ENCODE data around the gene MTM1. TPM values are rescaled to one million over a fixed set of nuclear protein-coding genes. Genes with fewer than 3 reads are reported as not detected.

MTM1 gene
- total and polyA plus RNA-seq, 2 experiments from 2014 or later: 3.2 to 8.7 TPM

DNA sequence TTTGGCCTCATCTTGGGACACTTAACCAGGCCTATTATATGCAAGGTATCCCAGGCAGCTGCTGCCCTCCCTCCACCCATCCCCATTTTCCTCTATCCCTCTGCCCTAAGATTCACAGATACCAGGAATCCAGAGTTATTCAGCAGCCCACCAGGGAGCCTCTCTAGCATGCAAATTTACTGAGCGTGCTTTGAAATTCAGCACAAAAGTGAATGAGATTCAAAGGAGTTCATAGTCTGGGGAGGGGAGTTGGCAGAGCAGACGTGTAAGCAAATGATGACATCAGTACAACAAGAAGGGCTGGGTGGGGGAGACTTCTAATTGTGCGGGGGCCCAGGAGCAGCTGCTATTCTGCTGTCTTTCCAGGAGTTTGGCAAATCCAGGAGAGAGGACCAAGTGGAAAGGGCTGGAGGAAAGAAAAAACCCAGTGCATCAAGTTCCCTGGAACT lies 1.7 kb upstream of the MTM1 start:
- DNase-seq (ENCODE audit: low spot score): peak; percentile 87
- no peaks in the 10 kb centered on the region for H3K36me3 Mint-ChIP-seq (ENCODE audit: low read depth)
- H3K4me3 Mint-ChIP-seq: peak overlapping the region; percentile 35
- Histone ChIP-seq H3K27me3 (ENCODE audit: insufficient read depth) (peaks cover 11% of the 10 kb centered on the region), H4K20me1 (replicated peaks; ENCODE audit: insufficient read depth) (no peaks in the 10 kb centered on the region), H3K9me2 (ENCODE audit: insufficient read depth) (no peaks in the 10 kb centered on the region), H3K4me3 (no peak overlapping the region), H3K4me1 (ENCODE audit: insufficient read depth) (peaks cover 20% of the 10 kb centered on the region), H3K36me3 (ENCODE audit: insufficient read depth) (no peaks in the 10 kb centered on the region), H3F3A (replicated peaks; ENCODE audit: low read depth) (no peaks in the 10 kb centered on the region), H3K79me2 (replicated peaks; ENCODE audit: insufficient read depth) (peaks cover 12% of the 10 kb centered on the region; the same call in 1 of the 2 replicates), H3K4me2 (no peak overlapping the region; the same call in 1 of the 2 replicates), H2AFZ (no peak overlapping the region), H3K27ac (ENCODE audit: low read depth) (peak overlapping the region; percentile 83)
- peak; percentile 68 for ATAC-seq
- peaks cover 45% of the 10 kb centered on the region for H3K4me1 Mint-ChIP-seq
- H3K9me3 Mint-ChIP-seq: no peaks in the 10 kb centered on the region
- TF ChIP-seq ZNF114 (CRISPR knock-in tag; IDR thresholded peaks at IDR 0.05): no peak
- peak; percentile 74; the same call in 1 of the 2 replicates for TF ChIP-seq NANOG (IDR thresholded peaks at IDR 0.05; ENCODE audit: borderline replicate concordance)
- TF ChIP-seq, protein P1, sequence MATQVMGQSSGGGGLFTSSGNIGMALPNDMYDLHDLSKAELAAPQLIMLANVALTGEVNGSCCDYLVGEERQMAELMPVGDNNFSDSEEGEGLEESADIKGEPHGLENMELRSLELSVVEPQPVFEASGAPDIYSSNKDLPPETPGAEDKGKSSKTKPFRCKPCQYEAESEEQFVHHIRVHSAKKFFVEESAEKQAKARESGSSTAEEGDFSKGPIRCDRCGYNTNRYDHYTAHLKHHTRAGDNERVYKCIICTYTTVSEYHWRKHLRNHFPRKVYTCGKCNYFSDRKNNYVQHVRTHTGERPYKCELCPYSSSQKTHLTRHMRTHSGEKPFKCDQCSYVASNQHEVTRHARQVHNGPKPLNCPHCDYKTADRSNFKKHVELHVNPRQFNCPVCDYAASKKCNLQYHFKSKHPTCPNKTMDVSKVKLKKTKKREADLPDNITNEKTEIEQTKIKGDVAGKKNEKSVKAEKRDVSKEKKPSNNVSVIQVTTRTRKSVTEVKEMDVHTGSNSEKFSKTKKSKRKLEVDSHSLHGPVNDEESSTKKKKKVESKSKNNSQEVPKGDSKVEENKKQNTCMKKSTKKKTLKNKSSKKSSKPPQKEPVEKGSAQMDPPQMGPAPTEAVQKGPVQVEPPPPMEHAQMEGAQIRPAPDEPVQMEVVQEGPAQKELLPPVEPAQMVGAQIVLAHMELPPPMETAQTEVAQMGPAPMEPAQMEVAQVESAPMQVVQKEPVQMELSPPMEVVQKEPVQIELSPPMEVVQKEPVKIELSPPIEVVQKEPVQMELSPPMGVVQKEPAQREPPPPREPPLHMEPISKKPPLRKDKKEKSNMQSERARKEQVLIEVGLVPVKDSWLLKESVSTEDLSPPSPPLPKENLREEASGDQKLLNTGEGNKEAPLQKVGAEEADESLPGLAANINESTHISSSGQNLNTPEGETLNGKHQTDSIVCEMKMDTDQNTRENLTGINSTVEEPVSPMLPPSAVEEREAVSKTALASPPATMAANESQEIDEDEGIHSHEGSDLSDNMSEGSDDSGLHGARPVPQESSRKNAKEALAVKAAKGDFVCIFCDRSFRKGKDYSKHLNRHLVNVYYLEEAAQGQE (IDR thresholded peaks at IDR 0.05; ENCODE audit: unreplicated experiment): no peak
- TF ChIP-seq CREB1 (CRISPR knock-in tag; IDR thresholded peaks at IDR 0.05; ENCODE audit: low read depth): peak; percentile 51; the same call in 1 of the 2 replicates
- peak overlapping the region; percentile 95 for H3K27ac Mint-ChIP-seq
- peaks cover 10% of the 10 kb centered on the region for H3K27me3 Mint-ChIP-seq (ENCODE audit: insufficient read depth, low read depth, poor library complexity)

DNA sequence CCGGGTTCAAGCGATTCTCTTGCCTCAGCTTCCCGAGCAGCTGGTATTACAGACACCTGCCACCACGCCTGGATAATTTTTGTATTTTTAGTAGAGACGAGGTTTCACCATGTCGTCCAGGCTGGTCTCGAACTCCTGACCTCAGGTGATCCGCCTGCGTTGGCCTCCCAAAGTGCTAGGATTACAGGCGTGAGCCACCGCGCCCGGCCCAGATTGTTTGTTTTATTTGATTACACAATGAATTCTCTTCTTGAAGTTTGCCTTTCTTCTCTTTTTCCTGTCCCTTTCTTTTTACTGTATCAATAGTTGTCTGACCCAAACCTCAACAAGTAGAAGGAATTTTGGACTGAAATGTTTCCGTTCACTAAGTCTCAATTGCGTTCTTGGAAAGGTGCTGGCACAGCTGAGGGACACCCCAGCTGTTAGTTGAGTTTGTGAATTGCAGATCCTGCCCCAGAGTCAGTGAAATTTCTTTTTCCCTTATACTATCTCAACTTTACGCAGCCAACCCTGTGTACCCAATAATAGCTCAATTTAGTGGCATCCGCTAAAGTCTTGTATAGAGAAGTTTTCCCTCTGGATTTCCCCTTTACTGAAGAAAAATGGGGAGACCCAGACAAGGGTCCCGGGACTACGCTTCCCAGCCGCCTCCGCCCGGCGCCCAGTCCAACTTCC lies 639 bp upstream of the MTM1 start:
- no peaks in the 10 kb centered on the region for H3K9me3 Mint-ChIP-seq
- Histone ChIP-seq H4K20me1 (replicated peaks; ENCODE audit: insufficient read depth) (no peaks in the 10 kb centered on the region), H3K79me2 (replicated peaks; ENCODE audit: insufficient read depth) (peaks cover 12% of the 10 kb centered on the region), H3K36me3 (ENCODE audit: insufficient read depth) (no peaks in the 10 kb centered on the region), H3K4me1 (ENCODE audit: insufficient read depth) (peaks cover 26% of the 10 kb centered on the region), H3K4me3 (no peak overlapping the region), H3K27me3 (ENCODE audit: insufficient read depth) (peaks cover 11% of the 10 kb centered on the region), H3K4me2 (no peak overlapping the region; the same call in 1 of the 2 replicates), H3K27ac (ENCODE audit: low read depth) (peak overlapping the region; percentile 83), H2AFZ (no peak overlapping the region), H3K9me2 (ENCODE audit: insufficient read depth) (no peaks in the 10 kb centered on the region), H3F3A (replicated peaks; ENCODE audit: low read depth) (no peaks in the 10 kb centered on the region)
- H3K27ac Mint-ChIP-seq: peak overlapping the region; percentile 89; the same call in 1 of the 2 replicates
- TF ChIP-seq CREB1 (CRISPR knock-in tag; IDR thresholded peaks at IDR 0.05; ENCODE audit: low read depth): no peak
- DNase-seq (ENCODE audit: low spot score) (no peak), ATAC-seq (no peak)
- H3K4me1 Mint-ChIP-seq: peaks cover 55% of the 10 kb centered on the region
- no peaks in the 10 kb centered on the region for H3K36me3 Mint-ChIP-seq (ENCODE audit: low read depth)
- peaks cover 10% of the 10 kb centered on the region for H3K27me3 Mint-ChIP-seq (ENCODE audit: insufficient read depth, low read depth, poor library complexity)
- peak overlapping the region; percentile 51 for H3K4me3 Mint-ChIP-seq

DNA sequence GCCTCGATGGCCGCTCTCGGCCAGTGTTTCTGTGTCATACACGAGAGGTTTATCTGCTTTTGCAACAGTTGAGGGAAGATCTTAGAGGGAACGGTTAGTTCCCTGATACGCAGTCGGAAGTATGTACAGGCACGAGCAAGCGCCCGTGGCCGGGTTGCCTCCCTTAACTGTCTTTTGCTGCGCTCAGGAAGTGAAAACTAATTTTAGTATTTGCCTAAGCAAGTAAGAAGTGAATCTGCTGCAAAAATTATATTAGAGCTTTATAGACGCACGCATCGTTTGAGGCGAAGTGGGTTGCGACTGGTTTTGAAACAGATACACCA lies 695 bp downstream of the MTM1 start:
- Histone ChIP-seq H3K36me3 (ENCODE audit: insufficient read depth) (no peaks in the 10 kb centered on the region), H3K79me2 (replicated peaks; ENCODE audit: insufficient read depth) (peaks cover 17% of the 10 kb centered on the region), H3K9me2 (ENCODE audit: insufficient read depth) (no peaks in the 10 kb centered on the region), H4K20me1 (replicated peaks; ENCODE audit: insufficient read depth) (no peaks in the 10 kb centered on the region), H3K4me2 (peak overlapping the region; percentile 81), H3K27me3 (ENCODE audit: insufficient read depth) (peaks cover 11% of the 10 kb centered on the region), H3K4me3 (peak overlapping the region; percentile 65), H2AFZ (no peak overlapping the region; the same call in 1 of the 2 replicates), H3K4me1 (ENCODE audit: insufficient read depth) (peaks cover 35% of the 10 kb centered on the region), H3F3A (replicated peaks; ENCODE audit: low read depth) (no peaks in the 10 kb centered on the region), H3K27ac (ENCODE audit: low read depth) (no peak overlapping the region)
- Mint-ChIP-seq H3K27ac (no peak overlapping the region), H3K27me3 (ENCODE audit: insufficient read depth, low read depth, poor library complexity) (peaks cover 10% of the 10 kb centered on the region), H3K4me1 (peaks cover 69% of the 10 kb centered on the region), H3K4me3 (peak overlapping the region; percentile 74), H3K9me3 (no peaks in the 10 kb centered on the region), H3K36me3 (ENCODE audit: low read depth) (no peaks in the 10 kb centered on the region)
- DNase-seq (ENCODE audit: low spot score) (no peak), ATAC-seq (no peak)
- TF ChIP-seq NANOG (IDR thresholded peaks at IDR 0.05; ENCODE audit: borderline replicate concordance): no peak
- TF ChIP-seq ZNF331 (CRISPR knock-in tag; IDR thresholded peaks at IDR 0.05; ENCODE audit: low read depth): no peak
- no peak for TF ChIP-seq JUNB (IDR thresholded peaks at IDR 0.05; ENCODE audit: unreplicated experiment)
- TF ChIP-seq ETS1 (IDR thresholded peaks at IDR 0.05): no peak
- no peak for TF ChIP-seq POLR2AphosphoS5 (IDR thresholded peaks at IDR 0.05; ENCODE audit: low read depth)
- TF ChIP-seq STAT1 (IDR thresholded peaks at IDR 0.05; ENCODE audit: unreplicated experiment): no peak
